ENCODE data around the gene OOSP2.

GRCh38 chr11:60059052-60059451 is 18.8 kb downstream of the OOSP2 start:
- TF ChIP-seq SIN3A (IDR thresholded peaks at IDR 0.05; ENCODE audit: borderline replicate concordance, insufficient read depth, low read length) (no peak), REST (IDR thresholded peaks at IDR 0.05; ENCODE audit: insufficient read depth in 1 of 2, low read depth in 2 of 2, low read length in 2 of 2) (no peak)
